ENCODE data around the gene SGO1. TPM values are rescaled to one million over a fixed set of nuclear protein-coding genes. Genes with fewer than 3 reads are reported as not detected.
A peak's percentile ranks its signal among the peaks of the same experiment; 100 is the strongest.

Gene SGO1
- total RNA-seq, 1 experiment from 2014 or later: 23.5 TPM

DNA sequence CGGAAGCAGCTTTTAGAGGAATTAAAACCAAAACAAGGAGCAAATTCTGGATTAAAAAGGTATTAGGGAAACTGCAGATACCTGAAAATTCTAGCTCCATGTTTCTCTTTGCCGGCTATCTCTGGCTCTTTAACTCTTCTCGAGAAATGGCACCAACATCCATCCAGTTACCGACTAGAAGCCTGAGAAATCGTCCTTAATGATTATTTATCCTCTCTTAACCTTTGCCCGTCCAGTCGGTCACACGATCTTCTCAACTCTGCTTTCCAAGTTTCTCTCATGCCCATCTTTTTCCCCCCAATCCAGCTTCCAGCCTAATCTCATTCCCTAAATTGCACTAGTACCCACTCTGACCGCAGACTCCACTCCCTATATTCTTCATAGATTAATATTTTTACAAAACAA is 596 bp upstream of the SGO1 start:
- H3K36me3 ChIP-seq (ENCODE audit: control insufficient read depth in 1 of 2, insufficient read depth in 2 of 2, low read length in 2 of 2): peaks cover 9 to 10% of the 10 kb centered on the region in 2 experiments; a peak in 2 of 4 replicates
- no peaks in the 10 kb centered on the region for H3K27me3 ChIP-seq (ENCODE audit: insufficient read depth, low read length)
- H2AFZ ChIP-seq (ENCODE audit: low read depth, low read length, poor library complexity, severe bottlenecking): peak overlapping the region; percentile 94
- peak overlapping the region; percentile 49 for H3K27ac ChIP-seq (ENCODE audit: low read depth, low read length)
- H3K9me2 ChIP-seq (ENCODE audit: insufficient read depth): no peaks in the 10 kb centered on the region
- TF ChIP-seq, protein P1, sequence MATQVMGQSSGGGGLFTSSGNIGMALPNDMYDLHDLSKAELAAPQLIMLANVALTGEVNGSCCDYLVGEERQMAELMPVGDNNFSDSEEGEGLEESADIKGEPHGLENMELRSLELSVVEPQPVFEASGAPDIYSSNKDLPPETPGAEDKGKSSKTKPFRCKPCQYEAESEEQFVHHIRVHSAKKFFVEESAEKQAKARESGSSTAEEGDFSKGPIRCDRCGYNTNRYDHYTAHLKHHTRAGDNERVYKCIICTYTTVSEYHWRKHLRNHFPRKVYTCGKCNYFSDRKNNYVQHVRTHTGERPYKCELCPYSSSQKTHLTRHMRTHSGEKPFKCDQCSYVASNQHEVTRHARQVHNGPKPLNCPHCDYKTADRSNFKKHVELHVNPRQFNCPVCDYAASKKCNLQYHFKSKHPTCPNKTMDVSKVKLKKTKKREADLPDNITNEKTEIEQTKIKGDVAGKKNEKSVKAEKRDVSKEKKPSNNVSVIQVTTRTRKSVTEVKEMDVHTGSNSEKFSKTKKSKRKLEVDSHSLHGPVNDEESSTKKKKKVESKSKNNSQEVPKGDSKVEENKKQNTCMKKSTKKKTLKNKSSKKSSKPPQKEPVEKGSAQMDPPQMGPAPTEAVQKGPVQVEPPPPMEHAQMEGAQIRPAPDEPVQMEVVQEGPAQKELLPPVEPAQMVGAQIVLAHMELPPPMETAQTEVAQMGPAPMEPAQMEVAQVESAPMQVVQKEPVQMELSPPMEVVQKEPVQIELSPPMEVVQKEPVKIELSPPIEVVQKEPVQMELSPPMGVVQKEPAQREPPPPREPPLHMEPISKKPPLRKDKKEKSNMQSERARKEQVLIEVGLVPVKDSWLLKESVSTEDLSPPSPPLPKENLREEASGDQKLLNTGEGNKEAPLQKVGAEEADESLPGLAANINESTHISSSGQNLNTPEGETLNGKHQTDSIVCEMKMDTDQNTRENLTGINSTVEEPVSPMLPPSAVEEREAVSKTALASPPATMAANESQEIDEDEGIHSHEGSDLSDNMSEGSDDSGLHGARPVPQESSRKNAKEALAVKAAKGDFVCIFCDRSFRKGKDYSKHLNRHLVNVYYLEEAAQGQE (IDR thresholded peaks at IDR 0.05; ENCODE audit: low read depth): no peak
- no peak for TF ChIP-seq EZH2 (IDR thresholded peaks at IDR 0.05)
- TF ChIP-seq, protein P2, sequence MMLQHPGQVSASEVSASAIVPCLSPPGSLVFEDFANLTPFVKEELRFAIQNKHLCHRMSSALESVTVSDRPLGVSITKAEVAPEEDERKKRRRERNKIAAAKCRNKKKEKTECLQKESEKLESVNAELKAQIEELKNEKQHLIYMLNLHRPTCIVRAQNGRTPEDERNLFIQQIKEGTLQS (IDR thresholded peaks at IDR 0.05): no peak
- TF ChIP-seq SIN3A (IDR thresholded peaks at IDR 0.05; ENCODE audit: low read depth): no peak
- no peak for TF ChIP-seq POLR2A (IDR thresholded peaks at IDR 0.05; ENCODE audit: borderline replicate concordance, extremely low read depth, insufficient read depth, insufficient read length)
- no peak for TF ChIP-seq CBX3 (IDR thresholded peaks at IDR 0.05; ENCODE audit: low read depth)
- no peak for TF ChIP-seq ELF1 (IDR thresholded peaks at IDR 0.05; ENCODE audit: borderline replicate concordance, low read depth)
- BruUV-seq (replicated peaks): TSS peak; percentile 95
- peak overlapping the region; percentile 81 for H3K9ac ChIP-seq (ENCODE audit: low read length)
- H4K20me1 ChIP-seq (ENCODE audit: insufficient read depth): no peaks in the 10 kb centered on the region
- intact Hi-C loops (cut with micrococcal nuclease): loop anchor here (5.0 to 10.0 kb wide), 3 partner anchors 134 to 302 kb away; partner anchors contain the start of gene RAB5A
- CTCF ChIA-PET: no interaction called here
- peaks cover 28% of the 10 kb centered on the region for H3K79me2 ChIP-seq (ENCODE audit: insufficient read depth, low read length)
- peak overlapping the region; percentile 75 for H3K4me2 ChIP-seq (ENCODE audit: low read length)
- H3K4me3 ChIP-seq (replicated peaks in 1 of 2; ENCODE audit: low read depth in 1 of 2, low read length in 2 of 2): peak overlapping the region; percentile 77 to 88
- ATAC-seq (no peak), DNase-seq (ENCODE audit: low read depth, low spot score) (no peak)
- peaks cover 7 to 16% of the 10 kb centered on the region in 2 experiments; a peak in 3 of 4 replicates for H3K4me1 ChIP-seq (ENCODE audit: control insufficient read depth in 1 of 2, insufficient read depth in 2 of 2, low read length in 2 of 2)
- no peaks in the 10 kb centered on the region for H3K9me3 ChIP-seq (ENCODE audit: control insufficient read depth in 1 of 2, insufficient read depth in 1 of 2, low read depth in 1 of 2, low read length in 2 of 2)
- POLR2A ChIA-PET: interaction anchor here (0.7 to 0.8 kb wide), 2 partner anchors 12 to 40 kb away, joined by 3 read pairs; no protein-coding TSS in a partner anchor
- RAD21 ChIA-PET (ENCODE audit: low non-redundant PET in 1 of 2, low total read pairs in 2 of 2, uncharacterized antibody in 2 of 2, unreplicated experiment in 2 of 2): no interaction called here

Data from HCT116 (cell line).